Measurements from ENCODE around the gene ITPRID2.

- no peak for TF ChIP-seq CTCF (IDR thresholded peaks at IDR 0.05)
- TF ChIP-seq POLR2A (IDR thresholded peaks at IDR 0.05), result no peak
Measured at GRCh38 chr2:181949047-181949446, 57.5 kb downstream of the ITPRID2 start.
